HG03457 (cell line): Measurements from ENCODE around the gene PAPLN.
"Not testable (repeated sequence)": the region's sequence is repeated elsewhere in the genome, so short reads cannot be mapped to it uniquely, and the experiment has no call there.

ENCODE experiments used
- ATAC-seq: cut with Tn5 transposase; IDR thresholded peaks from one replicate; pipeline ENCODE4 v1.9.1; 2021; ENCODE audit warnings: moderate number of reproducible peaks; ENCODE audit not compliant: unreplicated experiment

Gene PAPLN

GRCh38 chr14:73283608-73284379 is 46.5 kb downstream of the PAPLN start:
- no peak for ATAC-seq

GRCh38 chr14:73285979-73286378 is 48.7 kb downstream of the PAPLN start:
- ATAC-seq: no peak

- no peak for ATAC-seq
Measured at GRCh38 chr14:73286598-73286997, 49.3 kb downstream of the PAPLN start.

GRCh38 chr14:73287071-73287470 is 49.8 kb downstream of the PAPLN start:
- no peak for ATAC-seq

- ATAC-seq: no peak
Measured at GRCh38 chr14:73289308-73289707, 52.0 kb downstream of the PAPLN start.

GRCh38 chr14:73289729-73290128 is 52.4 kb downstream of the PAPLN start:
- no peak for ATAC-seq

- ATAC-seq: no peak
Measured at GRCh38 chr14:73290279-73290678, 53.0 kb downstream of the PAPLN start.

- no peak for ATAC-seq
Measured at GRCh38 chr14:73293782-73294781, 56.8 kb downstream of the PAPLN start.

DNA sequence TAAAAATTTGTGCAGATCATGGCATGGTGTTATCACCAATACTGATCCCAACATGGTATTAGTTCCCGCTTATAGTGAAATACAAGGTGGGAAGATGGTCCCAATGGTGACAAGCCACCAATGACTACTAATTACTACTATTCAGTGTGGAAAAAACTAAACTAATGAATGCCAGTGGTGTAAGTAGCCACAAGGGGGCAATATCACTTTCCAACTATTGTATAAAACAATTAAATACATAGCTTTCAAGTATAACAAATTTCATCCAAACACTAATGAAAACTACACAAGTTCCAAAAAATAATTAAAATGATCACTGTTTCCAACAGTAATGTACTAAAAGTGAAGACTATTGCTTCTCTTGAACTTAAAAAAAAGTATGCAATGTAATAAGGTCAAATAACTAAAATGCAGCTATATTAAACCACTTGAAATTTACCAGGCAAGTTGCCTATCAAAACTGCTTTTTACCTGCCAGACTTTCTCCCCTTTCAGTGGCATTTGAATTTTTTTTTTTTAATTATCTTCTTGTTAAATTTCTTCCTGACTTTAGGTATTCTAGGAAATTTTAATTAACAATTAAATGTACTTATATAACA is 58.0 kb downstream of the PAPLN start:
- no peak for ATAC-seq

DNA sequence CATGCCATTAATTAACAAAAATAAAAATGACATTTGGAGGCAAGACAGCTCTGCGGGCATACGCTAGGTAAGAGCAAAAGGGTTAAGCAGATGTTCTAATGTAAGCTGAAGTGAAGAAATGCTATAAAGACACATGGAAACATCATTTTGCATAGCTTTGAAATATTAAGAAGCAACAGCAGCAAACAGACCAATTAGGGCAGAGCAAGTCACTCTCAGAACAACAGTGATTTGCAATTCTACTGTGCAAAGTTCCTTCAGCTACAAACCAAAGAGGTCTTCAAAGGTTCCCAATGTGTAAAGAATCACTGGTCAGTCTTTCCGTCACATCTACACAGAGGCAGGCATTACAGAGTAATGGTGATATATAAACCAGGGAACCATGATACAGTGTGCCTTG is 68.2 kb downstream of the PAPLN start:
- ATAC-seq: no peak

DNA sequence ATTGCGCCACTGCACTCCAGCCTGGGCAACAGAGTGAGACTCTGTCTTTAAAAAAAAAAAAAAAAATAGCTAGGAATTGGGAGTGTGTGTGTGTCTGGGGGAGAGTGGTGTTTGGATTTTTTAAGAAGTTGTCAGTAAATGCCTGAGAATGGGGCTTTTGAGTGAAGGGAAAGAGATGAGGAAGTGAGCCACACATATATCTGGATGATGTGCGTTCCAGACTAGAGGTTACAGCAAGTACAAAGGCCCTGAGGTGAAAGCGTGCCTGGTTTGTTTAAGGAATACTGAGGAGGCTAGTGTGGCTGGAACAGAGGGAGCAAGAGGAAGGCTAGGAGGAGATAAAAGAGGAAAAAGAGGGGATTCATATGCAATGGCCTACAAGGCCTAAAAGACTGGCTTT is 70.0 kb downstream of the PAPLN start:
- ATAC-seq: no peak

GRCh38 chr14:73309207-73309606 is 71.9 kb downstream of the PAPLN start:
- ATAC-seq: not testable (repeated sequence)

DNA sequence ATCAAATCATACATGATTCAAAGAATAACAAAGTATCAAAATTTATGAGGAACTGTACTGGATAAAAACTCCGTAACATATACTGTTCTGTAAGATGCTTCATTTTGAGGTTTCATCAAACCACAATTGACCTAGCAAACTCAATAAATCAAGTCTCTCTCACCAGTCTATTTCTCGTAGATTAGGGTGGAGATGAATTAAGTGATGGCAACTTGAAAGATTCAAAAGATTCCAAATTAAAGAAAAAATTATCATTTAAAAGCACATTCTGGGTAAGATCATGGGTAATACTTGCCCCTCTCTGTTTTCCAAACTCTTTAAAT is 74.4 kb downstream of the PAPLN start:
- no peak for ATAC-seq

- ATAC-seq: no peak
Measured at GRCh38 chr14:73312687-73313086, 75.4 kb downstream of the PAPLN start.

DNA sequence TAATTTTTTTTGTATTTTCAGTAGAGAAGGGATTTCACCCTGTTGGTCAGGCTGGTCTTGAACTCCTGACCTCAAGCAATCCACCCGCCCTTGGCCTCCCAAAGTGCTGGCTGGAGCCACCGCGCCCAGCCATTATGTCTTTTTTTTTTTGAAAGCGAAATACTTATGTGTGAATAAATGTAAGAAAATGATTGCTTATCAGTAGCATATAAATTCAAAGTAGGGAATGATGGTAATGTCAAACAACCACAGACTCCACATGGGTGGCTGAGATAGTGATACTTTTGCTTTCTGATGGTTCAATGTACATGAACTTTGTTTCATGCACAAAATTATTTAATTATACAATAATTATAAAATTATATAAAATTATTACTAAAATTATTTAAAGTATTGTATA is 75.8 kb downstream of the PAPLN start:
- ATAC-seq: no peak

DNA sequence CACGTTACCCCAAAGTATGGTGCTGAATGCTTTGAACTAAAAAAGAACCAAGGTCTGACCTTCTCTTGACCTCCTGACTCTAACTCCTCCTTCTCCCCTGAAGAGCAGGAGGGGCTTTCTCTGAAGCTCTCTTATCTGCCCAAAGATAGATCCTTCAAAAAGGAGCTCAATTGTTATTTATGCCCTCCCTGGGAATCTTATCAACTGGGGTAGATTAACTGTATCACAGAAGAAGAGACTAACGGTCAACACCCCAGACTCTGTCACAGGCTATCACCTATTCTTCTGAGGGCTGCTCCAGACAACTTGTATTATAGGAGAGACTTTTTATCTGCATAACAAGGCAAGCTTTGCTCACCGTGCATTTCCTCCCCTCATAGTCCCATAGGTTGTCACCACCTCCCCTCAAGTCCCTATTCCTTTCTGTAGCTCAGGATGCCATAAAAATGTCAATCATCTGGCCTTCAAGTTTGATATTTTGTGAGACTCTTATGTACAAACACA is 86.6 kb downstream of the PAPLN start:
- ATAC-seq: no peak
